Stimulated activated naive CD8-positive, alpha-beta T cell treated with anti-CD3 and anti-CD28 coated beads, Interleukin-15, Interleukin-2, amounts not matched to agents 100 ng/mL and 50 ng/mL, for 24 hours (primary cell): ENCODE results near the gene SIRT7.

Source experiments
- H3K27ac Mint-ChIP-seq: one replicate; pipeline ENCODE4 v1.8.0; 2021; ENCODE audit warnings: mild to moderate bottlenecking, mixed read lengths
- H3K27me3 Mint-ChIP-seq: one replicate; pipeline ENCODE4 v1.8.0; 2021; ENCODE audit warnings: mixed read lengths
- H3K36me3 Mint-ChIP-seq: one replicate; pipeline ENCODE4 v1.8.0; 2021; ENCODE audit warnings: low read depth, mixed read lengths
- H3K4me1 Mint-ChIP-seq: one replicate; pipeline ENCODE4 v1.8.0; 2021; ENCODE audit warnings: low read depth, mixed read lengths
- H3K4me3 Mint-ChIP-seq: one replicate; pipeline ENCODE4 v1.8.0; 2021; ENCODE audit warnings: mild to moderate bottlenecking, mixed read lengths
- H3K9me3 Mint-ChIP-seq: one replicate; pipeline ENCODE4 v1.8.0; 2021; ENCODE audit warnings: mixed read lengths

Gene SIRT7

DNA sequence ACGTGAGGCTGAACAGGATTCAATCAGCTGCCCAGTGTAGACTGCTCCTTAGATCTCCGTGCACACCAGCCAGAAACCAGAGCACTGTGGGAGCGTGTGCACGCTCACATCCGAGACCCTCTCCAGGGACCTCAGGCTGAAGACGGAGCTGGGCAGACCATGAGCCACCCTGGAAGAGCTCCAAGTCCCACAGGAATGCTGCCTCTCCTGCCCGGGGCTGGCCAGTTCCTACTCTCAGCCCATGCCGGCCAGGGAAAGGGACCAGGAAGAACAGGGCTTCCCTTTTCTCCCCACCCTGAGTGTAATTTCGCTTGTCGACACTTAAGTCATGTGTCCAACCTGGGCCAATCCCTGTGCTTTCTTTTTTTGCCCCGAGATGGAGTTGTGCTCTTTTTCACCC is 33.5 kb downstream of the SIRT7 start:
- no peak overlapping the region for H3K27ac Mint-ChIP-seq
- H3K27me3 Mint-ChIP-seq: no peaks in the 10 kb centered on the region
- H3K36me3 Mint-ChIP-seq: peaks cover 67% of the 10 kb centered on the region
- no peaks in the 10 kb centered on the region for H3K9me3 Mint-ChIP-seq
- peaks cover 20% of the 10 kb centered on the region for H3K4me1 Mint-ChIP-seq
- H3K4me3 Mint-ChIP-seq: no peak overlapping the region

DNA sequence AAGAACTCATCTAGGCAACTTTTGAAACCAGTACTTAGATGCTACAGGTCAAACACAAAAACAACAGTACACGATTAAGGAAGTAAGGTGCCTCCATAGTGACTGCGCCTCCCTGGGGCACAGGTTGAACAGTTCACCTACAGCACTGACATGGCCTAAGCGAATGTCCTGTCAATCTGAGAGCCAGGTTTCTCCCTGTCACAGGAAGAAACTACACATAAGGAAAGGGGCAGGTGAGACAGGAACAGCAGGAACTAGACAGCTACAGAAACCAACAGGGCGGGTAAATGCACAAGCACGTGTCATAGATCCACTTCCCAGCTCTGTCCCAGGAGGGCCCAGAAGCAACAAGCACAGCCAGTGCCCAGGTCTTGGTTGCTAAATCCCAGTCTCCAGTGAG is 38.9 kb downstream of the SIRT7 start:
- H3K27ac Mint-ChIP-seq: no peak overlapping the region
- H3K9me3 Mint-ChIP-seq: no peaks in the 10 kb centered on the region
- peaks cover 7% of the 10 kb centered on the region for H3K4me1 Mint-ChIP-seq
- no peak overlapping the region for H3K4me3 Mint-ChIP-seq
- H3K36me3 Mint-ChIP-seq: peaks cover 39% of the 10 kb centered on the region
- H3K27me3 Mint-ChIP-seq: no peaks in the 10 kb centered on the region

DNA sequence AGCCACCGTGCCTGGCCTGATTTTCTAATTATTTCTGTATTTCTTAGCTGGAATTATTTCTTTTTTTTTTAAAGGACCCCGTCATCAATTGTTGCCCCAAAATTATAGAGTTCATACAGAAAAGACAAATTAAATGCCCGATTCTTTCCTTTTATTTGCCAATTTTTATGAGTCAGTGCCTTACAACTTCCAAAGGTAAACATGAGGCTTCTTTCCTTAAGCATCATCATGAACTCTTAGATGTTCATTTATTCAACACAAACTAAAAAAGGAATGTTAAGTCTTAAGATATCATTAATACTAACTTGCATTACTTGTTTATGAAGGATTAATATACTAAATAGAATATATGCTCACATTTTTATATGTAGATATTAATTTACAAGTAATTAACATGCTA is 39.7 kb downstream of the SIRT7 start:
- H3K27me3 Mint-ChIP-seq: no peaks in the 10 kb centered on the region
- H3K4me3 Mint-ChIP-seq: no peak overlapping the region
- no peak overlapping the region for H3K27ac Mint-ChIP-seq
- H3K36me3 Mint-ChIP-seq: peaks cover 37% of the 10 kb centered on the region
- peaks cover 14% of the 10 kb centered on the region for H3K4me1 Mint-ChIP-seq
- no peaks in the 10 kb centered on the region for H3K9me3 Mint-ChIP-seq

DNA sequence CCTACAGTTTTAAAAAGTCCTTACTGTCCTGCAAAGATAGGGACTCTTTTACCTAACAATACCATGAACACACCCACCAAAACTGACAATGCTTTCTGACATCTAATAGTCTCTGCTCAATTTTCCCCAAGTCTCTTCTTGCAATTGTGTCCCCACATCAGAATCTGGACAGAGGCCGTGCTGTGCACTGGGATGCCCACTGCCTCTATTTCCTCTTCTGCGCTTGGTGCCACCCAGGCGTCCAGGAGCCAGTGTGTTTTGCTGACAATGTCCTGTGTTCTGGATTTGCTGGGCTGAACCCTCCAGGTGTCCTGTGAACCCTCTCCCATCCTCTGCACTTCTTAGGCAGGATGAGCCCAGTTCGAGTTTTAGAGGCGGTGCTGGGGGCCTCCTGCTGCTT is 40.4 kb downstream of the SIRT7 start:
- H3K27ac Mint-ChIP-seq: no peak overlapping the region
- no peaks in the 10 kb centered on the region for H3K9me3 Mint-ChIP-seq
- no peak overlapping the region for H3K4me3 Mint-ChIP-seq
- peaks cover 22% of the 10 kb centered on the region for H3K4me1 Mint-ChIP-seq
- no peaks in the 10 kb centered on the region for H3K27me3 Mint-ChIP-seq
- peaks cover 35% of the 10 kb centered on the region for H3K36me3 Mint-ChIP-seq

DNA sequence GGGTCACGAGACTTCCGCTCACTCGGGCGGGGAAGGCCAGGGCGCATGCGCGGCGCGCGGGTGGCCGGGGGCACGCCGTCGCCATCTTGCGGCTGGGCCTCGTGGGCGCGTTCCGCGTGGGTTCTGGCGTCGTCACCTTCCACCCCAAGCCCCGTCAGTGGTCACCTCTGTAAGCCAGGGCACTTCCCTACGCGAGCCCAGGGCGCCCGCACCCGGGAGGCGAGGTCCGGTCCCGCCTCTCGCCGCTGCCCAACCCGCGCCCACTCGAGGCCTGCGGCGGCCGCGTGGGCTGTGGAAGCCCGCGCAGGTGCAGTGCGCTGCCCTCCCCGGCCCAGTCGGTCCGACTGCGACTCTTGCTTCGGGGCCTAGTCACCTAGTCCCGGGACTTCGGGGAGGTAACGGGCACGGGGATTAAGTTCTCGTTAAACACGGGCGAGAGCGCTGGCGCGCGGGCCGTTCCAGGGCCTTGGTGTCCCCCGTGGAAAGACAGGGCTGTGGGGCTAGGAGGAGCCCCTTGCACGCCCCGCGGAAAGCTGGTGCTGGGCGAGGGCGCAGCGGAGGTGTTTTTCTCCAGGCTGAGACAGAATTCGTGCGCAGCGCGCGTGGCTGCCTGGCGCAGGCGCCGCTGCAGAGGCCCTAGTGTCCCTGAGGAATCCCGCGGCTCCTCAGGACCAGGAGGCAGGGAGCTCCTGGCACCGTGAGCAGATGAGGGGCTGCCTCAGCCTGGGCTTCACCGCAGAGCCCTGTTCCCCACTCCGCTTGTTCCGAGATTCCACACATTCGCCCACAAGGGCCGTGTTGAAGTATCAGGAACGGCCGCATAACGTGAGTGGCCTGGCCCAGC is 46.4 kb downstream of the SIRT7 start:
- H3K4me3 Mint-ChIP-seq: peak overlapping the region; percentile 86
- no peaks in the 10 kb centered on the region for H3K27me3 Mint-ChIP-seq
- H3K9me3 Mint-ChIP-seq: no peaks in the 10 kb centered on the region
- peak overlapping the region; percentile 95 for H3K27ac Mint-ChIP-seq
- H3K36me3 Mint-ChIP-seq: peaks cover 23% of the 10 kb centered on the region
- peaks cover 56% of the 10 kb centered on the region for H3K4me1 Mint-ChIP-seq

DNA sequence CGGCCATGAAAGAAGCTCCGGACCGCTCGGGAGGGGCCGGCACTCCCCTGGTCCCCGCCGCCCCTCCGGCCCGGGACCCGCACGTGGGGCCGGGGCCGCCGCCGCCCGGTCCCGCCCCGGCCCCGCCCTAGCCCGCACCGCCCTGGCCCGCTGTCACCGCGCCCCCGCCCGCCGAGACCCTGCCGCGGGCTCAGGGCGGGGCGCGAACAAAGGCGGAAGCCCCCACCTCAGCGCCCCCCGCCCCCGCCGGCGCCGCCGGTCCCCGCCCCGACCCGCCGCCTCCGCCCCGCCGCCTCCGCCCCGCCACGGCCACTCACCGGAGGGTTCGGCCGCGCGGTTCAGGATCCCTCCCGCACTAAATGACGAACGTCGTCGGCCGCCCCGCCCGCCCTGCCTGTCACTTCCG is 47.0 kb downstream of the SIRT7 start, which contains the start of gene ARHGDIA:
Gene ARHGDIA, minus strand, starts transcription at position 357 of the 406 bp plus-strand sequence. CDS start 1,407 bp downstream, outside the sequence.
- H3K27me3 Mint-ChIP-seq: no peaks in the 10 kb centered on the region
- peaks cover 23% of the 10 kb centered on the region for H3K36me3 Mint-ChIP-seq
- H3K4me3 Mint-ChIP-seq: peak within 1 kb of the TSS; percentile 91
- peaks cover 58% of the 10 kb centered on the region for H3K4me1 Mint-ChIP-seq
- peak within 1 kb of the TSS; percentile 95 for H3K27ac Mint-ChIP-seq
- no peaks in the 10 kb centered on the region for H3K9me3 Mint-ChIP-seq

DNA sequence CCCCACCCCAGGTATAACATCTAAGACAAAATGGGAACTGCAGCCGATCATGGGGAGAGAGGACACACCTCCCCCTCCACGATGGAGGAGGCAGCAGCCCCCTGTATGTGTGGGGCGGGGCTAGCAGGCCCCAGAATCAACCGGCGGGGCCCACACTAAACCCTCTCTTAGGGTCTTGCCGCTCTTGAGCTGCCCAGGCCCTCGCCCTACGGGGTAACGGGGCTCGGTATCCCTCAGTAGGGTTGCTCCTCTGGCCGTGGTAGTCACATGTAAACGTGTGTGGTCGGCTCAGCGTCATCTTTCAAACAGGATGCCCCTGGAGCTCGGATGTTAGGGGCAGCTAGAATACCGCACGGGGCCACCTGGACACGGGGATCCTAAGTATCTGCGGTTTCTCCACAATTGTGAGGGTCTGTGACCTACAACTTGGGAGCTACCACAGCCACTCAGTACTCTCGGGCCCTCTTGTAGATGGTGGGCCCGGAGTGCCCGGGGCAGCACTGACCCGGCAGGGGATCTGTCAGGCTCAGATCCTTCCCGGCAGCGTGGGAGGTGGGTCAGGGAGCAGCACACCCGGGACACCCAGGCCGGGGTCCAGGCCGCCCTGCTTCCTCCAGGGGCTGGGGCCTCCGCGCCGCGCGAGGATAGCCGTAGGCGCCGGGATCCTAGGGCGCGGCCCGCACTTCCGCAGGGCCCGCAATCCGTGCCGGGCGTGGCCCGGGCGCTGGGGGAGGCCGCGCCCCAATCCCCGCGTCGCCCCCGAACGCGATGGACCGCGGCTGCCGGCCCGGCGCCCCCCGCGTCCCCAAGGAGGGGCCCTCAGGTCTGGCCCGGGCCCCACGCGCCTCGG is 47.6 kb downstream of the SIRT7 start:
- peaks cover 23% of the 10 kb centered on the region for H3K36me3 Mint-ChIP-seq

DNA sequence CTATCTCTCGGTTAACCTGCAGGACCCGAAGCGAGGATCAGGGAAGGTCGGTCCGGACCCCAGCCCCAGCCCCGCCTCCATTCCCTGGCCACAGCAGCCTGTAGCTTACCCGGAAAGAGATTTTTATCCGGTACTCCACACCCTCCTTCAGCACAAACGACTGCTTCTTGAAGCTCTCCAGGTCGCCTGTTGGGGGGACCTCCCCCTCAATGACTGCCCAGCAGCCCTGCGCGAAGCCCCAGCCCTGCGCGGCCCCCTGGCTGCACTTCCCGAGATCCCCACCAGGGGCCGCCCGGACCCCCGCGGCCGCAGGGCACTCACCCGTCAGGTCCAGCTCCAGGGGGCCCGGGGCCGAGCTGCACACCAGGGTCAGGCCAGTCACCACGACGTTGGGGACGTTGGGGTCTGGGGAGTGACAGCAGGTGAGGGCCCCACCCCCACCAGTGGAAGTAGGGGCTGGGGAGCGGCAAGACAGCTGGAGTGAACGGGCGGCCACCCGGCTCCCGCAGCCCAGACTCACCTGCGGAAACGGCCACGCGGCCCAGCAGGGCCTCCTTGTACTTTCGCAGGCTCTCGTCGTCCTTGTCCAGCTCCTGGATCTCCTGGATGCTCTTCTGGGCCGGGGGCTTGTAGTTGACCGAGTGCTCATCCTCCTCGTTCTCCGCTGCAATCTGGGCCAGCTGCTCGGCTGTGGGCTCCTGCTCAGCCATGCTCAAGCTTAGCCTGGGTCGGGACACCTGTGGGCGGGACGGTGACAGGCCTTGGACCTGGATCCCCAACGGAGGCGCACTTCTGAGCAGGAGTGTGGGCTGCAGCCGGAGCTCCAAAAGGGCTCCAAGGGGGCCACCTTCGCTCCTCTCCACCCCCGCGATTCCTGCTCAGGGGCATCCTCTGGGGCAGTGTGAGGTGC is 48.5 kb downstream of the SIRT7 start:
- Mint-ChIP-seq H3K4me3 (peak overlapping the region; percentile 91), H3K9me3 (no peaks in the 10 kb centered on the region), H3K27me3 (no peaks in the 10 kb centered on the region), H3K36me3 (peaks cover 23% of the 10 kb centered on the region), H3K4me1 (peaks cover 60% of the 10 kb centered on the region), H3K27ac (peak overlapping the region; percentile 91)

More for the DNA sequence above, 47.6 kb downstream of the SIRT7 start:
- H3K27me3 Mint-ChIP-seq: no peaks in the 10 kb centered on the region
- peak overlapping the region; percentile 91 for H3K4me3 Mint-ChIP-seq
- peaks cover 63% of the 10 kb centered on the region for H3K4me1 Mint-ChIP-seq
- H3K9me3 Mint-ChIP-seq: no peaks in the 10 kb centered on the region
- H3K27ac Mint-ChIP-seq: peak overlapping the region; percentile 91

DNA sequence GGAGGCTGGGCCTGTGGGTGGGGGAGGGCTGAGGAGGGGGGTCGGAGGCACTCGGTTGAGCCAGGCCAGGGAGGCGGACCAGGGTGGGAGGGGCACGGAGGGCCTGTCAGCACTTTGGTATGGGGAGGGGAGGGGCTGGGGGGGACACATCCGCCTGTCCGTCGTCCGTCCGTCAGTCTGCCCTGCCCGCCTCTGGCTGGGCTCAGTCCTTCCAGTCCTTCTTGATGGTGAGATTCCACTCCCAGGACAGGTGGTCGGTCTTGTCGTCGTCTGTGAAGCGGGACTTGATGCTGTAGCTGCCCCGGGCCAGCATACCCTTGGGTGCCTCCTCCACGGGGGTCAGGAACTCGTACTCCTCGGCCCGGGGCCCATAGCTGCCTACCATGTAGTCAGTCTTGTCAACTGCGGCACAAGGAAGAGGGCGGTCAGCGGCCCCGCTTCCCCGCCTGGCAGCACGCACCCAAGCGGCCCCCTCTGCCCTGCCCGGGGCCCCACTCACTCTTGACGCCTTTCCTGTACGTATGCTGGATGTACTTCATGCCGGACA is 49.2 kb downstream of the SIRT7 start:
- Mint-ChIP-seq H3K4me3 (peak overlapping the region; percentile 91), H3K36me3 (peaks cover 28% of the 10 kb centered on the region), H3K9me3 (no peaks in the 10 kb centered on the region), H3K27me3 (no peaks in the 10 kb centered on the region), H3K27ac (peak overlapping the region; percentile 79), H3K4me1 (peaks cover 56% of the 10 kb centered on the region)

DNA sequence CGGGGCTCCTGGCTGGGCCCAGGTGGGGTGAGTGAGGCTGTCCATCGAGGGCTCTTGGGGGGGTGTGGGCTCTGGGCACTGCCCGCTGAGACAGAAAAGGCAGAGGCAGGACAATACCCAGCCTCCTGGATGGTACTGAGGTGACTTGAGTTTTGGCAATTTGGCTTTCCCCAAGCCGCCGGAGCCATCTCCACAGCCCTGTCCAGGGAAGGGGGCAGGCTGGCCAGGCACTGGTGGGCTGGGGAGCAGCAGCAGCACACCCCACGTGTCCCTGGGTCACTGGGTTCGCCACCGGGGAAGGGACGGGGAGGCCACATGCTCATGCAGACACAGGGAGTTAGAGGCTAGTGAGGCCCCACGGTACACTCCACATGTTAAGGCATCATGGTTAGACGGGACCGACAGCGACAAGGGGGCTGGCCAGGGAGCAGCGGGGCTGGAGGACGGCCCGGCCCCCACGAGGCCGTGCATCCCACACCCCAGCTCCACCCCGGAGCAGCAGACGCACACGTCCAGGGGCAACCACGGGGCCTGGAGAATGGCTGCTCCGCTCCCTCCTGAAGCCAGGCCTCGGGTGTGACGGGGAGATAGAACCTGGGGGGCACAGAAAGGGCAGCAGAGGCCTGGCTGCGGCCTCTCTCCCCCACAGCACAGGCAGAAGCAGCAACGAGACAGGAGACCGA is 49.8 kb downstream of the SIRT7 start:
- peak overlapping the region; percentile 61 for H3K4me3 Mint-ChIP-seq
- peaks cover 58% of the 10 kb centered on the region for H3K4me1 Mint-ChIP-seq
- peaks cover 34% of the 10 kb centered on the region for H3K36me3 Mint-ChIP-seq
- H3K27ac Mint-ChIP-seq: peak overlapping the region; percentile 87
- no peaks in the 10 kb centered on the region for H3K9me3 Mint-ChIP-seq
- no peaks in the 10 kb centered on the region for H3K27me3 Mint-ChIP-seq

DNA sequence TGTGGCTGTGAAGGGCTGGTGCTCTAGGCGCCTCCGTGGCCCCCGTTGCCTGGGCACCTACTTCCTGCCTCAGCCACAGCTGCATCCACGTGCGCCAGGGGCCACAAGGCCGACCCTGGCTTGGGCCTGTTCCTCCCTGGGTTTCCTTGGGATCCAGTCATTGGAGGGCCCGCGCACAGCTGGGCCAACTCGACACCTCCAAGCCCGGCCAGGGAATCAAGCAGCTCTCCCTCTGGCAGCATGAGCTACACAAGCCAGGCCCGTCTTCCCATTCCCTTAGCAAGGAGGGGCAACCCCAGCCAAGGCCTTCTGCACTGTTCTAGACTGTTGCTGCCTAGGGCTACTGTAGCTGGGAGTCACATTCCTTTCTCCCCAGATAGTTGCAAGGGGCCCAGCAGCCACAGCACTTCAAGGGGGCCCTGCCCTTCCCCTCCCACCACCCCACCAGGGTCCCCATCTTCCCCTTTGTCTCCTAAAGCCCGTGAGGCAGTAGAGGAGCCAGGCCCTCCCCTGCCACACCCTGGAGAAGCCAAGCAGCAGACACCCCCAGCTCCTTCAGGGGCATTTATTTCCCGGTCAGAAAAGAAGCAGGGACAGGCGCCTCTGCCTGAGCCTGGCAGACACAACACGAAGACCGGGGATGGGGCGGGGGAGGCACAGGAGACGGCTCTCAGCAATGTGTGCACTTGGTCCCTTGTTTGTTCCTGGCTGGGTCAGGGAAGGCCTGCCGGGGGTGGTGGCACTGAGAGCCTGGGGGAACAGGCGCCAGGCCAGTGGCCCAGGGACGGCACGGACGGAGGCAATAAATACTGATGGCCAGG is 50.6 kb downstream of the SIRT7 start:
- no peaks in the 10 kb centered on the region for H3K9me3 Mint-ChIP-seq
- peaks cover 57% of the 10 kb centered on the region for H3K4me1 Mint-ChIP-seq
- H3K36me3 Mint-ChIP-seq: peaks cover 40% of the 10 kb centered on the region
- H3K27me3 Mint-ChIP-seq: no peaks in the 10 kb centered on the region
- H3K4me3 Mint-ChIP-seq: peak overlapping the region; percentile 43
- peak overlapping the region; percentile 87 for H3K27ac Mint-ChIP-seq

DNA sequence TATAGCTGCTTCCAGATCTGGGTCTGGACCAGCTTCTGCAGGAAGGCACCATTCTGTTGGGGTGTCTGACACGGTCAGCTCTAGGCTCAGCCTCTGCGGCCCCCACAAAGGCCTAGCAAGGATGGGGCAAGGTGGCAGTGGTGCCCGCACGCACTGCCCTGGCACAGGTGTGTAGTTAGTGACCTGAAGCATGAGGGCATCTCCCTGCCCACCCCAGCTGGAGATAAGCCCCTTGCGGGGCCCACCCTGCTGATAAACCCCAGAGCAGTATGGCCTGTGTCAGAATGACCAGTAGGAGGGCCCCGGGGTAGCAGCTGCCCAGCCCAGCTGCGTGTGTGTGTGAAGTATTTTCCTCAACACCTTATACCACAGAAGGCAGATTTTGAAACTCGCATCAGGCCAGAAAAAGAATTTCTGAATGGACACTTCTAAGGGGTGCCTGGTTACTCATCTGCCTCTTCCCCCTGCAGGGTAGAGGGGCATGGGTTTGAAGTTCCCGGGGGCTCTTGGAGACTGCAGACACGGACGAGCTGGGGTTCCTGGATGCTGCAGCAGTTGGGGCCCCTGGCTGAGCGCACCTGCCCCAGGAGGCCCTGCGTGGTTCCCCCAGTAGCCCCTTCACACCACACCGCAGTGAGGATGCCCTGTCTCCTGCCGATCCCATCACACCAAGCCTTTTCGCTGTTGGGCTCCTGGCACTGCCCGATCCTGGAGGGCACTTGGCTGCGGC is 51.4 kb downstream of the SIRT7 start:
- no peaks in the 10 kb centered on the region for H3K9me3 Mint-ChIP-seq
- peaks cover 56% of the 10 kb centered on the region for H3K4me1 Mint-ChIP-seq
- no peaks in the 10 kb centered on the region for H3K27me3 Mint-ChIP-seq
- peak overlapping the region; percentile 87 for H3K27ac Mint-ChIP-seq
- H3K4me3 Mint-ChIP-seq: peak overlapping the region; percentile 48
- H3K36me3 Mint-ChIP-seq: peaks cover 45% of the 10 kb centered on the region
